NK-92 (cell line): ENCODE results near the gene SLC25A42.
"Not testable (repeated sequence)": the region's sequence is repeated elsewhere in the genome, so short reads cannot be mapped to it uniquely, and the experiment has no call there.

Experiments
- DNase-seq: peaks from one replicate; lab custom pipeline; 2025; ENCODE audit not compliant: unreplicated experiment; lab: John Stamatoyannopoulos, UW

SLC25A42 gene

GRCh38 chr19:19134687-19135158, 70.9 kb downstream of the SLC25A42 start:
- DNase-seq, result no peak

GRCh38 chr19:19135713-19136112, 71.9 kb downstream of the SLC25A42 start:
- not testable (repeated sequence) for DNase-seq

- DNase-seq, result no peak
Measured at GRCh38 chr19:19137556-19138108, 73.8 kb downstream of the SLC25A42 start.

- DNase-seq, result peak; percentile 80
Measured at GRCh38 chr19:19138109-19138981, 74.6 kb downstream of the SLC25A42 start, which contains the start of gene TMEM161A. TSS of gene TMEM161A (minus strand) at chr19:19138478. CDS start at chr19:19138428, 50 bp downstream.

- no peak for DNase-seq
Measured at GRCh38 chr19:19139876-19140229, 76.1 kb downstream of the SLC25A42 start.

GRCh38 chr19:19140476-19140875, 76.7 kb downstream of the SLC25A42 start:
- no peak for DNase-seq

GRCh38 chr19:19142347-19142746, 78.6 kb downstream of the SLC25A42 start:
- no peak for DNase-seq

- no peak for DNase-seq
Measured at GRCh38 chr19:19145281-19145680, 81.5 kb downstream of the SLC25A42 start.

- no peak for DNase-seq
Measured at GRCh38 chr19:19145684-19146608, 82.2 kb downstream of the SLC25A42 start.

- no peak for DNase-seq
Measured at GRCh38 chr19:19146865-19147264, 83.1 kb downstream of the SLC25A42 start.

GRCh38 chr19:19147344-19147743, 83.5 kb downstream of the SLC25A42 start:
- DNase-seq, result no peak

- DNase-seq, result not testable (repeated sequence)
Measured at GRCh38 chr19:19148504-19148903, 84.7 kb downstream of the SLC25A42 start.

- DNase-seq, result no peak
Measured at GRCh38 chr19:19149435-19149834, 85.6 kb downstream of the SLC25A42 start.

GRCh38 chr19:19151418-19151817, 87.6 kb downstream of the SLC25A42 start:
- no peak for DNase-seq

GRCh38 chr19:19152668-19153384, 89.0 kb downstream of the SLC25A42 start:
- no peak for DNase-seq

- no peak for DNase-seq
Measured at GRCh38 chr19:19154768-19155494, 91.1 kb downstream of the SLC25A42 start.

- no peak for DNase-seq
Measured at GRCh38 chr19:19155495-19156219, 91.9 kb downstream of the SLC25A42 start.

- DNase-seq, result no peak
Measured at GRCh38 chr19:19157808-19158207, 94.0 kb downstream of the SLC25A42 start.

GRCh38 chr19:19159534-19159933, 95.7 kb downstream of the SLC25A42 start:
- no peak for DNase-seq
